Hematopoietic multipotent progenitor cell treated with erythropoietin and hydrocortisone succinate and interleukin-3 and kit ligand, for 6 days (in vitro differentiated cells): ENCODE data around the gene FHIT.
A peak's percentile ranks its signal among the peaks of the same experiment; 100 is the strongest.

Source experiments
- DNase-seq: peaks from one replicate; pipeline ENCODE4 v3.0.0-alpha.2; 2015

FHIT gene

DNA sequence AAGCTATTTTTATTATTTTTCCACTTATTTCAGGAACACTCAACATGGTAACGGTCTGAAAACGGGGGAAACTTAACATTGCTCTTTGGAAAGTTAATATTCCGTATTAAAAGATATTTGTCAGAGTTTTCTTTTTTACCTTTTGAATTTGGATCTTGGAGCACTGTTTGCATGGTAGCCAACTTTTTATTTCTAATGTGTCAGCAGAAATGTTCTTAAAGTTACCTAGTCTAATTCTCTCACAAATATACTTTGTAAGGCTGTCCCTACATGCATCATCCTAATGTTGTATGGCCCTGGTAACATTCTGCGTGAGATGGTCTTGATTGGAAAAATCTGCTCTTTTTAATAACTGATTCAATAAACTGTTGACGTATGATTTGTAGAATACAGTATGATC lies 719.5 kb downstream of the FHIT start:
- no peak for DNase-seq

DNA sequence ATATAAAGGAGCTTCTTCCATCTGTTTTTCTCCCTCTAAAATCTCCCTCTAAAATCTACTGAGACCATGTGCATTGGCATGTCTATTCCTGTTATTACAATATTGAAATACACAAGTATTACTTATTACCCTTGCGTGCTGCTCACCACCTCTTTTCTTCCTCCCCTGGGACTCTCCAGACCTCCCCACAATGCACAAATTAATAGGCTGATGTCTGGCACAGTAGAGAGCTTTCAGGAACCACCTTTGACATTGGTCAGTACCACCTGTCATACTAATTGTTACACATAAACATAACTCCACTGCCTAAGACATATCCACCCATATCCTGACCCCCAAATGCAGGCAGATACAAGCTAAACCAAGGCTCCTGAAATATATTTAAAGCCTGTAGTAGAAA lies 722.6 kb downstream of the FHIT start:
- no peak for DNase-seq

DNA sequence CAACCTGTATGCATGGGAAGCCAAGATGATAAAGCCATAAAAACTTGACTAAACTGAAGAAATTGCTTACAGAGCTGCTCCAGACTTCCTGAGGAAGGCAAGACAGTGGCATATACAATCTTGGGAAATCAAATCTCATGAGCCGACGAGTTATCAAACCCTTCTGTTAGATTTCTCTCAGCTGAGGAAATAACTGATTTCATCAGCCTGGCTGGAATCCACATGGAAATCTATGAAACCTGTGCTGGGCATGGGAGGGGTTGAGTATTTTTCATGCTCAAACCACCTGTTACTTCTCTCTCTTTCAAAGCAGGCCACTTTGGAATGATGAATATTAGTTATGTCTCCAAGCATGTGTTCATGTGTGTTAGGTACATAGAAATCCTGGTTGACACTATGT lies 727.7 kb downstream of the FHIT start:
- DNase-seq: no peak

DNA sequence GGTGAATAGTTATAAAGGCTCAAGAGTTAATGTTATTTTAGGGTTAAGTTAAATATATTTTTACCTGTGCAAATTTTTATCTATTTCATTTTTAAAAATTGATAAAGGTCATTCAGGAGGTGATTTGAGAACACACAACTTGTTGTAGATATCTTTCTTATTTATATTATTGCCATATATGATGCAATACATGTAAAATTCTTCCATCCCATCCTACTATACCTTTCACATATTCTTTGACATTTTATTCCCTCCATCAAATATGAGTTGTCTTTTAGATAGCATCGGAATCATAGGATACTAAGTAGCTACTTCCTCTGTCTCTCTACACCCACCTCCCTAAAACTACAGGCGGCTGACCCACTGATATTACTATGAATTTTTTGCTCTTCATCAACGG lies 734.1 kb downstream of the FHIT start:
- no peak for DNase-seq

DNA sequence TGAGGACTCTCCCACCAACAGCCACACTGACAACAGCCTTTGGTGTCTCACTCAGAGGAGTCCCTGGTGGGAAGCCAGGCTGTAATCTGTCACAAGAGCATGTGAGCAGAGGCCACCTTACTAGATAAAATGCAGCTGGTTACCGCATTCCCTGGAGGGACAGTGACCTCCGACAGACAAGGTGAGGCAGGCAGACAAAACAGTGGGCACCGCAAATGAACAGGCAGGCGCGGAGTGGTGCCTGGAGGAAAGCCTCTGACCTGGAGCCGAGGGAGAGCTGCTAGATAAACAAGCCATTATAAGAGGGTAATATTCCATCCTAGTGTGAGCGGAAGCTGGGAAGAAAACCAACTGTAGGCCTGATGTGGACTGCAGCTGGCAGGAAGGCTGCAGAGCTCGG lies 736.4 kb downstream of the FHIT start:
- no peak for DNase-seq

DNA sequence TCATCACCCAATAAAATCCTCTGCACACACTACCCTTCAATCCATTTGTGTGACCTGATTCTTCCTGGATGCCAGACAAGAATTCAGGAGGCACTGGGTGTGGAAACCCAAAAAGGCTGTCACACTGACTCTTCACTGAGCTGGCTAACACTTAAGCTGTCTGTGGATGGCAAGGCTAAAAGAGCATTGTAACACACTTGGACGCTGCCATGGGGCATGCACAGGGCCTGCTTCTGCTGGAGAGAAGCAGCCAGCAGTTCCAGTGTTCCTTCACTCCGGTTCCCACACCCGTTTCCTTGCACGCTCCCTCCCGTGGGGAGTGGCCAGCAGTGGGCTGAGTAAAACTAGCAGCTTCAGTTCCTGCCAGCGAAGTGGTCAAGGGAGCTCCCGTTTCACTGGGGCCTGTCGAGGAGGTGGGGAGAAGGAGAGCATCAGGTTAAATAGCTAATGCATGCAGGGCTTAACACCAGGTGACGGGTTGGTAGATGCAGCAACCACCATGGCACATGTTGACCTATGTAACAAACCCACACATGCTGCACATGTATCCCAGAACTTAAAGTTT lies 737.1 kb downstream of the FHIT start:
- DNase-seq: no peak

DNA sequence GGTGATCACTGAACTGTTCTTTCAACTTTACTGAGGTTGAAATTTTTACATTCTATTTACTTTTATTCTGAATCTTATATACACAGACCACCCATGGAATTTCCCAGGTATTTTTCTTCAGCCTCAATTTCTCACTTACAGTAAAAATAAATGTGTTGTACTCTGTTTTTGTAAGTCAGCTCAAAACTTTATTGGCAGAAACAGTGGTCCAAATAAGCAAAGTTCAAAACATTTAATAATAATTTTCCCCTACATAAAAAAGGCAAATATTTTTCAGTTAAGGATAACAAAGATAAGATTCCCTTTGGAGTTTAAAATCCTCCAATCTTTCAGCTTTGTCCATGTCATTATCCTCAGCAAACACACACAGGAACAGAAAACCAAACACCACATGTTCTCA lies 738.0 kb downstream of the FHIT start:
- DNase-seq: no peak

DNA sequence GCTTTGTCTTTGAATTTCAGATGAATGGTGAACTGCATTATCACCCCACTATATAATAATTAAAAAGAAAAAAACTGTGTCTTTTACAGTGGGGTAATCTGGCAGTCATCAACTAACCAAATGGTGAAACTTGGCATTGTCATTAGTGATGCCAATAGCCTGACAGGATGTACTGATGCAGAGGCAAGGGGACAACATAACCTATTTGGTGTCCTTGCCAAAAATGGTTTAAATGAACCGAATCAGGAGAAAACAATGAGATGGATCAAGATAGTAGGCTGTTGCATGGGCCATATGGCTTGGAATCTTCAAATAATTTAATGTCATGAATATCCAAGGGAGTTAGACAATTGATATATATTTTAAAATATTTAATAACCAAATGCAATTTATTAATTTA lies 738.7 kb downstream of the FHIT start:
- no peak for DNase-seq

DNA sequence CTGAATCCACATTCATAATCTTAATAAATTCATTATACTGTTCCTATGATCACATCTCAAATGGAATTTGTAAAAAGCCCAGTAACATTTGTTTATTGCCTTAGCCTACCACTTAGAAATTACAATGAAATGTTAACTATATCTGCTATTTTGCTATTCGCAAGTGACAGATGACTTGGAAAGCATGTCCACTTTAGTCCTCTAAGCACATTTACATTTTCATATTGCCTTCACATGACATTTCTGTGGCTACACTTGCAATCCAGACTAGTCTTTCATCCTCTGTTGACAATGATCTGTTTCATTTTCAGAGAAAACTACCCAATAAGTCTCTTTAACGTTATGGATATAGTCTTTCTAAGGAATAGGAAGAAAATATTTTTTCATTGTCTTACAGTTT lies 741.8 kb downstream of the FHIT start:
- DNase-seq: no peak

DNA sequence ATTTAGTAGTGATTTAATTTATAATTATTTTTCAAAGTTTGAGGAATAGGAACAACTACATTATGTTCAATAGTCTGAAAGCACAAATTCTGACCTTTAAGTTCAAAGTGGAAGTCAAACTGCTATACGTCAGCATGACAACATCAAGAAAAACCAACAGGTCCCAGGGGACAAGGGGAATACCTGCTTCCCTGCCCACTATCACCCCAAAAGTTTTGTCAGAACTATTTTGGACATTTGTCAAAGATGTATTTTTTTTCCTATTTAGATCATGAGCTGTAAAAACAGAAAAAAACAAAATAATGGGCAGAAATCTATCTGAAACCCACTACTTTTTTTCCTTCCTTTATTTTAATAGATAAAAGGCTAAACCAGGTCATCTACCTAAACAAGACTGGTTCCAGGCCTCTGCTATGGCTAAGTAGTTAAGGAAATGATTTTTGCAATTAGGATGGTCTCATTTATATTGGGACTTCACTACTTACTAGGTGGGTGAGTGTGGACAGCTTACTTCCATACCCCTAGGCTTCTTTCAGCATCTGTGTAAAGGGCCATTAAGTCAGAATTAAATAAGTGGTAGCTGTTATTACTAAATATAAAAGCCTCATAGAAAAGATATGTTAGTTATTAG lies 746.3 kb downstream of the FHIT start:
- DNase-seq: no peak

DNA sequence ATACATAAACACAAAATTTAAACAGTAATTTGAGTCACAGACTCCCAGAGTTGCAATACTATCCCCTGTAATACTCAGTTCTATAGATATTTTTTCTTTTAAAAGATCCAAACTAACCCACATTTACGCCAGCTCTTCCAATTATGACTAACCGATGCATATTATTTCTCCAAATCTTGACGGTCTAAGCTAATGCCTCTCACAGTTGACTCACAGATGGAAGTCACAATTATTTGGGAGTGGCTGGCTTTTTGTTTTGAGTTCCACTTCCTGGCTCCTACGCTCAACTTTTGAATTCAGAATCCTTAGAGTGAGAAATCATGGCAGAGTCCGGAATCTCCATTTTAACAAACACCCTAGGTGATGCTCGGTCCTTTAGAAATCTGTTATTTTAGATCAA lies 749.9 kb downstream of the FHIT start:
- no peak for DNase-seq

DNA sequence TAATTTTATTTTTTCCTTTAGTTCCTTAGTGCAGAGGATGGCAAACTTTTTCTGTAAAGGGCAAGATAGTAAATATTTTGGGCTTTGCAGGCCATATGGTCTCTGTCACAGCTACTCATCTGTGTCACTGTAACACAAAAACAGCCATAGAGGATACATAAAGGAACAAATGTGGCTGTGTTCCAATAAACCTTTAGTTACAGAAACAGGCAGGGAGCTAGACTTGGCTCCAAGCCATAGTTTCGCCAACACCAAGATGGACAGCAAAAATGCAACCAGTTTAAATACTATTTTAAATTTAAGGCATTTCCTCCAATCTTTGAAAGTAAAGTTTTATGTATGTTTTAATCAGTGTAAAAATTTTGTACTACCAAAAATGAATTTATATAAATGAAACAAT lies 753.4 kb downstream of the FHIT start:
- no peak for DNase-seq

DNA sequence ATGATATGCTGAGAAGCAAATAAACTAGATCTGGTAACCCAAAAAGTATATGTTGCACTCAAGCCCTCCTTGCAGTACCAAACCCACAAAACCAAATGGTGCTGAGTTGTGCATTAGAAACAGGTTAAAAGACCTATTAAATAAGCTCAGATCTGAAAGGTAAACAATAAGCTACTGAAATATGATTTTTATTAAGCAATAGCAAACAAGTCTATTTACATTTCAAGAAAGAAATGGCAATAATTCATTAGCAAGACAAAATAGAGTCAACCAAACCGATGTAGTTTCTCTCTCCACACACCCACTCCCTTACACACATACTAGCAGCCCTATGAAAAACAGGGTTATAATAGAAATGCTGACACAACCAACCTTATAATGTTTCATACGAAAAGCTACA lies 760.3 kb downstream of the FHIT start:
- DNase-seq: no peak

DNA sequence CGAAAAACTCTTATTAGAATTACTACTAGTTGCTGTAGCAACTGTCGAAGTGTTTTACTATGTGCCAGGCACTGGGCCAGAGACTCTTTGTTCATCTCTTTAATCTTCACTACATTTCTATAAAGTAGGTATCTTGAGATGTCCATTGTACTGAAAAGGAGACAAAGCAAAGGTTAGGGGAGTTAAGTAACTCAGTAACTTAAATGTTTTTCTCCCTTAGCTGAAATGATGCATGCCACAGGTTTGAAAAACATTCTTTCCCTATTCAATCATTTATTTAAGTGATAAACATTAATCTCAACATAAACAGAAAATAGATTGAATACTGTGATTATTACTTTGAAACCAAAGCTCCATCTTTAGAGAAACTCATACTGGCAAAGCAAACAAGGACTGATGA lies 776.2 kb downstream of the FHIT start:
- DNase-seq: no peak

DNA sequence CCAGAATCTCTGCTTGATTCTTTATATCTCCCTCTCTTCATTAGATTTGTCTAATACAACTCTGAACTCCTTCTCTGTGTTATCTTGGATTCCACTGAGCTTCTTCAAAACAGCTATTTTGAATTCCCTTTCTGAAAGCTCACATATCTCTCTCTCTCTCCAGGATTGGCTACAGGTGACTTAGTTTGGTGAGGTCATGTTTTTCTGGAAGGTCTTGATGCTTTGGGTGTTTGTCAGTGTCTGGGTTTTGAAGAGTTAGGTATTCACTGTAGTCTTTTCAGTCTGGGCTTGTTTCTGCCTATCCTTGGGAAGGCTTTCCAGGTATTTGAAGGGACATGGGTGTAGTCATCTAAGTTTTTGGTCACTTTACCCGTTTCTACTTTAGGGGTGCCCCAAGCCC lies 781.8 kb downstream of the FHIT start:
- no peak for DNase-seq

DNA sequence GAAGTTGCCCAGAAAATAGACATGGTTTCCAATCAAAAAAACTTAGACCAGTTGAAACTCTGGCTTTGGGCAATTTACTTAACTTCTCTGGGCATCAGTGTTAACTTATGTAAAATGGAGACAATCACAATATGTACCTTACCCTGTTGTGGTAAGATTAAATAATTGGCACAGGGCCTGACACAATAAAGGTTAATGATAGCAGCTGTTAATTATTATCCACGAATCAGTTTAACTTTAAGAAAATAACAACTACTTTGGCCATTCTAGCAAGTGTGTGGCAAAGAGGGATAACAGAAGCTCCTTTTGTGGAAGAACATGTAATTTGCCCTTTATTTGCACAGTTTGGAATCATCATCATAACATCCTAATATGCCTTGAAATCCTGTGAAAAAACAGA lies 787.6 kb downstream of the FHIT start:
- no peak for DNase-seq

DNA sequence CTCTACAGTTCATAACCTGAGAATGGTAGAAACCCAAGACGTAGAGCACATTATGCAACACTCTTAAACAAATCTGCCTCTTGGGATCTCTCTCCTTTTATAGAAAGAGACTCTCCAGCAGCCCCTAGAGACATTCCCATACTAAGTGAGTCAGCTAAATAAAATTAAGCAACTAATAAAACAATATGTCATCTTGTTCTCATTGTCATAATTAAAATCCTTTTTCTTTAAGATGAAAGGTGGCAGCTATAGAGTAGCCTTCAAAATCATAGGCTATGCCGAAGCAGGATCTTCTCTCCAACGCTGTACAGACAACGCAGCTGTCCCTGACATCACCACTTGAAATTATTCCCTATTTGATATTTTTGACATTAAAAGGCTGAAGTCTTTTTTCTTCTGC lies 790.0 kb downstream of the FHIT start:
- DNase-seq: no peak

DNA sequence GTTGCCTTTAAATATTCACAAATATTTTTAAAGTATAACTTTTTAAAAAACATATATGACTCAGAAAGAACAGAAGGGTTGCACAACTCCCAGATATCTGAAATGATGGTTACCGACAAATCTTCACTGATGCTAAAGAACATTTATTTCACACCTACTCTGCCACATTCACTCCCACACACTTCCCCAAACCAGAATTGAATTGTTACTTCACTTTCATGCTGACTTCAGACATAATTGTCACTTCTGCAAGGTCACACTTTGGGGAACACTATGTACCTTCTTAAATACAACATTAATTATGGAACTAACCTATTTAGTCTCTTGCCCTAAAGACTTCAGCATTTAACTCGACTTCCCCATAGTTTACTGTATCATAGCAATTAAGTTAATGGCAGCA lies 795.1 kb downstream of the FHIT start:
- peak; percentile 2 for DNase-seq

DNA sequence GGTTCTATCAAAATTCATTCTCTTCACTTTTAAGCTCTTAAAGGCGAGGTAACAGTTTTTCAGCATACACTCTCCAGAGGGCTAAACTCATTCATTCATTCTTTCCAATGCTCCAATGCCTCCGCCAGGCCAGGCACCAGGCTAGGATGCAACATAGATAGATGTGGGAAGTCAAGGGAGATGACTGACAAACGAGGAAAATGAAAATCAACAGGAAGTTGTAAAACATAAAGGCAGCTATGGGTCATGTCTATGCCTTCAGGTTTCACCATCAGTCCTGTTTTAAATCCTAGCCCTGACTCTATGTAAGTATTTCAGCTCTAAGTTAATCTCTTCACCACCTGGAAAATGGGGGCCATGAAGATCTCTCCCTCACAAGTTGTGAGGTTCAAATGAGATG lies 797.9 kb downstream of the FHIT start:
- DNase-seq: no peak

DNA sequence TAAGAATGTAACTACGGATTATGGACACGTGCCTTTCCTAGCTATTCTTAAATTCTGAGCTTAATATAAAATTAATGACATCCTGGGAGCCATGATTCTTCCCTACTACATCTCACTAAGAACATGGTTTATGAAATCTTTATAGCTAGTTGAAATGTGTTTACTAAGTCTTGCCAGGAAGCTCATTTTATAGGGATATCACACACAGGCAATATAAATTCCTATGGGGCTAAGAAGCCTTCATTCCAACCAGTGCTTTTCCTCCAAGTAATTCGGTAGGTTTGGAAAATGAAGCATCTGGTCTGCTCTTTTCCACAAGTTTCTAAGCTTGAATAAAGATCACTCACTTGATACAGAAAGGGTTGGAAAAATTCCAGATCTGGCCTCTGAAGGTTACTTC lies 802.6 kb downstream of the FHIT start:
- DNase-seq: no peak

DNA sequence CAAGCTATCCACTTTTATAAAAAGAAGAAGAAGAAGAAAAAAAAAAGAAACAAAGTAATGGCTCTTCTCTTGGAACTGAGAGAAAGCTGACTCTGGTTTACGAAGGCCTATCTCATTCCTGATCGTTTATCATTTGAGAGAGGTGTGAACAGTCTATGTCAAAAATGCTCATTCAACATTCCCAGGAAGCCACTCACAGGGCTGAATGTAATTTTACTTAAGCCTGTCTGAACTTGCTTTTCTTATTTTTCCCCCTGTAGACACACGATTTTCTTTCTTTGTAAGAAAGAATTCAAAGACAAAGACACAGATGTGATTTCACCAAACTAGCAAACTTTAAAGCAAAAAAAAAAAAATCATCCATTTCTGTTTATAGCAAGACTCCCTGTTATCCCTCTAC lies 805.8 kb downstream of the FHIT start:
- no peak for DNase-seq

DNA sequence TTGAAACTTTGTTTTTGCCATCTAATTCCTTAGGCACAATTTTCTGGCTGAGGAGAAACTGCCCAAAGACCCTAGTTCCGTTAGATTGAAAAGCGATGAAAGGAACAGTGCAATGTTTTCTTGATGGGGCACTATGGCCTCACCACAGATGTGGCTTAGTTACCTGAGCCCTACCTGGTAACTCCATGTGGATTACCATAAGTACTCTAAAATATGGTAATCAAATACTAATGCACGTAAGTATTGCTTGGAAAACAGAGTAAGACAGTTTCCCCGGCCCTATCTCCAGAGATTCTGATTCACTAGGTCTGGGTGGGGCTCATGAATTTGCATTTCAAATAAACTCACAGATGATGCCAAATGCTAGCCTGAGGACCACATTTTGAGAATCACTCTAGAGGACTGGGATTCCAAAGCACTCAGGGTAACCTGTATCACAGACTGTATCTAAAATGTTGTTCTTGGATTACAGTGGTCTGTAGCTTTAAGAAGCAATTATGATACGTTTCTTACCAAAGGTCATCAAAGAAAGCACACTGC lies 806.3 kb downstream of the FHIT start:
- no peak for DNase-seq

DNA sequence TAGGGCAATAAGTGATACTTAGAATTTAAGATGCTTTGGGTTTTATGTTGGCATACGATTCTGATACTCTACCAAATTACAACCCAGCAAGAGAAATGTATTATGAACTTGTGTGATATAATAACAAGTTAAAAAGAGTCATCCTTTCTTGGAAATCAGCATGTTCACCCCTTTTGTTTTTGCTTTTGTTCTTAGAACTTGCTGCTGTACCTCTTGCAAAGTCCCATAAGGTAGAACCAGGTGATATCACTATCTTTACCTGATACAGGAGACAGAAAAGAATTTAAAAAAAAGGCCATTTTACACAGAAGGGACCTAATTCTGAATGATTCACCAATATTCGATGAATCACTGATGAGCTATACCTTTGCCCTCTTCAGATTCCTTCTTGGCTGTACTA lies 810.4 kb downstream of the FHIT start:
- no peak for DNase-seq

DNA sequence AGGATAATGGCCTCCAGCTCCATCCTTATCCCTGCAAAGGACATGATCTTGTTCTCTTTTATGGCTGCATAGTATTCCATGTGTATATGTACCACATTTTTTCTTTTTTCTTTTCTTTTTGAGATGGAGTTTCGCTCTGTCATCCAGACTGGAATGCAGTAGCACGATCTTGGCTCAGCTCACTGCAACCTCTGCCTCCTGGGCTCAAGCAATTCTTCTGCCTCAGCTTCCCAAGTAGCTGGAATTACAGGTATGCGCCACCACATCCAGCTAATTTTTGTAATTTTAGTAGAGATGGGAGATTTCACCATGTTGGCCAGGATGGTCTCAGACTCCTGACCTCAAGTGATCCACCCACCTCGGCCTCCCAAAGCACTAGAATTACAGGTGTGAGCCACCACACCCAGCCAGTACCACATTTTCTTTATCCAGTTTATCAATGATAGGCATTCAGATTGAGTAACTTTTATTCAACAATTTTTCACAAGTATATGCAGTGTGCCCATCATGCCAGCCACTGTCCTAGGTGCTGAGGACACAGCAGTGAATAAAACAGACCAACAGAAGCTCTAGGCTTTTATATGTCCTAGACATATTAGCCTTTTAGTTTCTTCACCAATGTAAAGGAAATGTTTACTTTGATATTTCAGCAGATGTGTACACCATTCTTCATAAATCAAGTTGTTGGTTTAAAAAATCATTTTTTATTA lies 815.2 kb downstream of the FHIT start:
- DNase-seq: no peak

DNA sequence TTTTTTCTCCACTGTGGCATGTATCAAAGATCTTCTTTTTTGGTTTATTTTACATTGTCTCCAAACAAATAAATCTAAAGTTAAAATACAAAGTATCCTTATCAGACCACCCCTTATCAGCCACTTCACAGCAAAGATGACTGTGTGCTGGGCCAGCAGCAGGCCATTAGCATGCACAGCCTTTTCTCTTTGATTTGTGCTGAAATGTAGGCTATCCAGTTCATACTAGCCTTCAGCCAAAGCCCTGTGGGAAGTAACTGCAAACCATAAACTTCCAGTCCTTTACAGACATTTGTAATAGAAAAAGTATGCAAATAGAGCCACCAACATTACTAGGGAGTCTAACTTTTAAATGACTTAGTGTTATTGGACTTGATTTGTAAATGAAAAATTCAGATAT lies 816.3 kb downstream of the FHIT start:
- no peak for DNase-seq
